ENCODE results near the gene KIAA0753. TPM values are rescaled to one million over a fixed set of nuclear protein-coding genes. Genes with fewer than 3 reads are reported as not detected.

KIAA0753 gene
- total and polyA plus RNA-seq, 2 of the 8 experiments (the other 6 are each of a cell fraction or from before 2014, with no cell fraction given): 5.0 to 27.1 TPM

DNA sequence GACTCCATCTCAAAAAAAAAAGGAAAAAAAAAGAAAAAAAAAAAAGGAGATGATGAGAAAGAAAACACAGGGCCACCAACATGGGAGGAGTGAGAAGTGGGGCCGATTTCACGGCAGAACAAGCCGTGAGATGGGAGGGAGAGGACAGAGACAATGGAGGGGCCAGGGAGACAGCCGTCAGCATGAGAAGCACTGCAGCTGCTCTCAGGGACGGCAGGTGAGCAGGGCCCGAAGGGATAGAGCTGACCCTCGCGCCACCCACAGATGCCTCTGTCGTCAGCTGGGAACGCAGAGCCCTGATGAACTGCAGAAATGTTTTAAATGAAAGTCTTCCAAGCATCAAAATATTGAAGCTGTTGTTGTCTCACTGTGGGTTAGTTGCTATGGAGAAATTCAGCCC lies 104.5 kb downstream of the KIAA0753 start:
- Histone ChIP-seq H3K79me2 (ENCODE audit: control insufficient read depth in 1 of 2, insufficient read depth in 2 of 2, low read length in 2 of 2) (no peaks in the 10 kb centered on the region), H3K4me3 (ENCODE audit: extremely low read depth in 1 of 4, insufficient read depth in 2 of 4, low read depth in 3 of 4, low read length in 4 of 4) (no peak overlapping the region), H3K4me2 (ENCODE audit: insufficient read depth in 1 of 2, low read depth in 2 of 2, low read length in 2 of 2) (no peak overlapping the region), H3K27ac (ENCODE audit: low read depth, low read length) (no peak overlapping the region), H3K56ac (replicated peaks; ENCODE audit: insufficient read length, low read depth, low read length) (no peak overlapping the region), H2BK20ac (ENCODE audit: low read length) (no peak overlapping the region), H2AFZ (ENCODE audit: low read length) (no peak overlapping the region), H4K8ac (ENCODE audit: extremely low read depth, insufficient read depth, low read length) (no peak overlapping the region), H4K20me1 (replicated peaks in 1 of 2; ENCODE audit: control insufficient read depth in 1 of 2, insufficient read depth in 2 of 2, low read length in 2 of 2) (no peaks in the 10 kb centered on the region), H3K9ac (replicated peaks in 1 of 4; ENCODE audit: extremely low read depth in 1 of 4, low read depth in 3 of 4, low read length in 3 of 4) (no peak overlapping the region), H2BK15ac (ENCODE audit: low read length) (no peak overlapping the region), H2AK5ac (ENCODE audit: low read depth, low read length) (no peak overlapping the region), H2BK5ac (ENCODE audit: low read depth, low read length) (no peak overlapping the region), H3K14ac (ENCODE audit: insufficient read length) (no peak overlapping the region), H3K4me1 (replicated peaks in 1 of 4; ENCODE audit: control insufficient read depth in 3 of 4, insufficient read depth in 4 of 4, low read length in 3 of 4) (peaks cover 0 to 4% (median 0%) of the 10 kb centered on the region in 4 experiments; a peak in 1 of 7 replicates), H3K9me3 (ENCODE audit: insufficient read depth in 2 of 2, low read depth in 1 of 2, low read length in 1 of 2) (peaks cover 0 to 8% of the 10 kb centered on the region in 2 experiments; a peak in 1 of 4 replicates), H3K36me3 (ENCODE audit: control insufficient read depth in 2 of 4, insufficient read depth in 4 of 4, low read length in 3 of 4) (no peaks in the 10 kb centered on the region), H3K79me1 (ENCODE audit: low read depth, low read length) (no peaks in the 10 kb centered on the region), H4K91ac (replicated peaks; ENCODE audit: insufficient read length, low read length) (peak overlapping the region; percentile 49), H2BK12ac (ENCODE audit: low read depth, low read length) (no peak overlapping the region), H3K18ac (ENCODE audit: extremely low read depth, low read length) (no peak overlapping the region), H3K23ac (ENCODE audit: insufficient read length) (no peak overlapping the region), H3K23me2 (ENCODE audit: low read depth, low read length) (no peaks in the 10 kb centered on the region), H4K5ac (ENCODE audit: insufficient read length, low read depth, low read length) (no peak overlapping the region), H3K4ac (replicated peaks; ENCODE audit: insufficient read length, low read depth, low read length) (no peak overlapping the region), H3K27me3 (replicated peaks in 1 of 4; ENCODE audit: control insufficient read depth in 3 of 4, extremely low read depth in 1 of 4, insufficient read depth in 3 of 4, low read length in 3 of 4) (no peaks in the 10 kb centered on the region), H2BK120ac (replicated peaks; ENCODE audit: low read depth, low read length) (no peak overlapping the region)
- WGBS, 2 experiments (ENCODE audit: extremely low coverage in 1 of 2, insufficient coverage in 1 of 2, insufficient read length in 1 of 2, insufficient replicate concordance in 2 of 2, low coverage in 1 of 2, low lambda C conversion rate in 2 of 2, missing lambda C conversion rate in 1 of 2): 89% methylated on average over 10 of the region's 10 CpGs; no CpG with 5 or more reads in 1 of the 2 experiments
- FAIRE-seq (no peak), DNase-seq (ENCODE audit: low read depth in 1 of 2, low spot score in 2 of 2) (no peak)
- POLR2A ChIA-PET (ENCODE audit: partially characterized antibody): no interaction called here
- CTCF ChIA-PET (ENCODE audit: partially characterized antibody): interaction anchor here (0.7 to 1.3 kb wide), 3 partner anchors 11 to 40 kb away, joined by 3 read pairs; no protein-coding TSS in a partner anchor
- no peak for TF ChIP-seq ASH2L (IDR thresholded peaks at IDR 0.05; ENCODE audit: low read length)
- TF ChIP-seq NANOG (IDR thresholded peaks at IDR 0.05; ENCODE audit: insufficient read depth, low read depth, low read length, poor library complexity, severe bottlenecking): no peak
- no peak for TF ChIP-seq CBX5 (IDR thresholded peaks at IDR 0.05; ENCODE audit: low read depth, low read length)
- no peak for TF ChIP-seq CBX8 (IDR thresholded peaks at IDR 0.05; ENCODE audit: borderline replicate concordance, low read depth, low read length)
- TF ChIP-seq RXRA (IDR thresholded peaks at IDR 0.05; ENCODE audit: insufficient read depth, low read depth, low read length): no peak
- no peak for TF ChIP-seq TAF1 (IDR thresholded peaks at IDR 0.05; ENCODE audit: low read depth, low read length)
- TF ChIP-seq GABPA (IDR thresholded peaks at IDR 0.05; ENCODE audit: borderline replicate concordance, insufficient read depth, low read length): no peak
- no peak for TF ChIP-seq EZH2 (IDR thresholded peaks at IDR 0.05; ENCODE audit: low read depth, low read length, severe bottlenecking)
- no peak for TF ChIP-seq RAD21 (IDR thresholded peaks at IDR 0.05 in 1 of 2, conservative IDR thresholded peaks at IDR 0.05 in 1 of 2; ENCODE audit: low read depth in 2 of 2, low read length in 2 of 2)
- TF ChIP-seq SP1 (IDR thresholded peaks at IDR 0.05; ENCODE audit: low read depth, low read length): no peak
- no peak for TF ChIP-seq TAF7 (optimal IDR thresholded peaks at IDR 0.05; ENCODE audit: borderline replicate concordance, low read depth, low read length)
- TF ChIP-seq KDM4A (IDR thresholded peaks at IDR 0.05; ENCODE audit: low read depth, low read length, severe bottlenecking): no peak
- TF ChIP-seq, protein P1, sequence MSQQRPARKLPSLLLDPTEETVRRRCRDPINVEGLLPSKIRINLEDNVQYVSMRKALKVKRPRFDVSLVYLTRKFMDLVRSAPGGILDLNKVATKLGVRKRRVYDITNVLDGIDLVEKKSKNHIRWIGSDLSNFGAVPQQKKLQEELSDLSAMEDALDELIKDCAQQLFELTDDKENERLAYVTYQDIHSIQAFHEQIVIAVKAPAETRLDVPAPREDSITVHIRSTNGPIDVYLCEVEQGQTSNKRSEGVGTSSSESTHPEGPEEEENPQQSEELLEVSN (IDR thresholded peaks at IDR 0.05): no peak
